ENCODE data around the gene SLAIN1.
A peak's percentile ranks its signal among the peaks of the same experiment; 100 is the strongest.
"Not testable (repeated sequence)": the region's sequence is repeated elsewhere in the genome, so short reads cannot be mapped to it uniquely, and the experiment has no call there.

The SLAIN1 gene

DNA sequence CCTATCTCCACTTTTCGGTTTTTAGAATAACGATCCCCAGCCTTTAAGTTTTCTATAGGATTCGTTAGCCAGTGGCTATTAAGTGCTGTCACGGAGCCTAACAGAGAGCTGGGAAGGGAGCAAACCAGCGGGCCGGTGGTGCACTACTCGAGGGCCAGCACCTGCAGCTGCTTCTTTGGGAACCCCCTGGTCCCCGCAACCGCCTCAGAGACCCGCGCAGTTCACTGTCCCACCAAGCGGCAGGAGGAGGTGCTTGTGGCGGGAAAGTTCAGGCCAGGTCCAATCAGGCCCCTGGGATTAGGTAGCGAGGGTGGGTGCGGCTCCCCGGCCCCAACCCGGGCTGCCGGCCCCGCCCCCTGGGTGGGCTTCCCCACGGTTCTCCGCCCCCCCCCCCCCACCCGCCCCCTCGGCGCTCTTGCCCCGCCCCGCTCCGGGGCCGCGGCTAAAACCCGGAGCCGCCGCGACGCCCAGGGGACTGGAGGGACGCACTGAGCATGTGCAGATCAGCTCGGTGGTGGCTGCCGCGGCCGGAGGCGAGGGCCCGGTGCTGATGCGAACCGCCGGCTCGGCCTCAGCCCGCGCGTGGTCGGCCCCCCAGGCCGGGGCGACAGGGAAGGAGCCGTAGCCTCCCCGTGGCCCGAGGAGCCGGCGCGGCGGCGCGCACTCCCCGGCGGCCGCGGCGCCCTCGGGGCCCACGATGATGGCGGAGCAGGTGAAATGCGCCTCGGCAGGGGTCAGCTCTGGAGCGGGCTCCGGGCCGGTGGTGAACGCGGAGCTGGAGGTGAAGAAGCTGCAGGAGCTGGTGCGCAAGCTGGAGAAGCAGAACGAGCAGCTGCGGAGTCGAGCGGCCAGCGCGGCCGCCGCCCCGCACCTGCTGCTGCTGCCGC is at the start of gene SLAIN1:
Gene SLAIN1, plus strand, starts transcription at position 471 of the 887 bp plus-strand sequence. Its CDS starts 227 bp downstream, at position 698.
- H3K27ac ChIP-seq = peak within 1 kb of the TSS; percentile 80
- TF ChIP-seq, protein P1, sequence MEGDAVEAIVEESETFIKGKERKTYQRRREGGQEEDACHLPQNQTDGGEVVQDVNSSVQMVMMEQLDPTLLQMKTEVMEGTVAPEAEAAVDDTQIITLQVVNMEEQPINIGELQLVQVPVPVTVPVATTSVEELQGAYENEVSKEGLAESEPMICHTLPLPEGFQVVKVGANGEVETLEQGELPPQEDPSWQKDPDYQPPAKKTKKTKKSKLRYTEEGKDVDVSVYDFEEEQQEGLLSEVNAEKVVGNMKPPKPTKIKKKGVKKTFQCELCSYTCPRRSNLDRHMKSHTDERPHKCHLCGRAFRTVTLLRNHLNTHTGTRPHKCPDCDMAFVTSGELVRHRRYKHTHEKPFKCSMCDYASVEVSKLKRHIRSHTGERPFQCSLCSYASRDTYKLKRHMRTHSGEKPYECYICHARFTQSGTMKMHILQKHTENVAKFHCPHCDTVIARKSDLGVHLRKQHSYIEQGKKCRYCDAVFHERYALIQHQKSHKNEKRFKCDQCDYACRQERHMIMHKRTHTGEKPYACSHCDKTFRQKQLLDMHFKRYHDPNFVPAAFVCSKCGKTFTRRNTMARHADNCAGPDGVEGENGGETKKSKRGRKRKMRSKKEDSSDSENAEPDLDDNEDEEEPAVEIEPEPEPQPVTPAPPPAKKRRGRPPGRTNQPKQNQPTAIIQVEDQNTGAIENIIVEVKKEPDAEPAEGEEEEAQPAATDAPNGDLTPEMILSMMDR (conservative IDR thresholded peaks at IDR 0.05) = no peak

DNA sequence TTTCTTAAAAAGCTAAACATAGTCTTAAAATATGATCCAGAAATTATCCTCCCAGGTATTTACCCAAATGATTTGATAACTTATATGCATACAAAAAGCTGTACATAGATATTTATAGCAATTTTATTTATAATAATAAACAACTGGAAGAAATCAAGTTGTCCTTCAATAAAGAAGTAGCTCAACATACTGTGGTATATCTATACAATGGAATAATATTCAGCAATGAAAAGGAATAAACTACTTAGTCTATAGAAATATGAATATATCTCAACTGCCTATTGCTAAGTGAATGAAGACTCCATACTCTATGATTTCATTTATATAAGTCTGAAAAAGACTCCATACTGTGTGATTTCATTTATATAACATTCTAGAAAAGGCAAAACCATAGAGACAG is 47.1 kb upstream of the SLAIN1 start:
- TF ChIP-seq, protein P1 (conservative IDR thresholded peaks at IDR 0.05) = no peak
- H3K27ac ChIP-seq = no peak overlapping the region

DNA sequence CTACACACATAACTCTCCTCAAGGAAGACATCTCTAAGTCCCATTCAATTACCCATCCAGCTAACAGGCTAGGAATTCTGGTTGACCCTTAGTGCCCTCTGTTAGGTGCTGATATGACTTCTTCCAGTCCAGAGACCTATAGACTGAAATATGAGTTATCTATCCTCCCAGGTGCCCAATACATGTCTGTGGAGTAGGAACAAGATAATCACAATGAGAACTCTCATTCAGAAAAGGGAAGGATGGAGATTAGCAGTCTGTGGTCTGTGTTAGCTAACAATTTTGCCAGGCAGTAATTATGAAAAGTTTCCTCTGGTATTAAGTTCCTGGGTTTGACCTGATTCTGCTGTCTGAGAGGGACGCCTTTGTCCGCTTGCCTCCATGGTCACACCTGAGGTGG is 44.2 kb upstream of the SLAIN1 start:
- TF ChIP-seq, protein P1 (conservative IDR thresholded peaks at IDR 0.05) = no peak
- H3K27ac ChIP-seq = no peak overlapping the region

DNA sequence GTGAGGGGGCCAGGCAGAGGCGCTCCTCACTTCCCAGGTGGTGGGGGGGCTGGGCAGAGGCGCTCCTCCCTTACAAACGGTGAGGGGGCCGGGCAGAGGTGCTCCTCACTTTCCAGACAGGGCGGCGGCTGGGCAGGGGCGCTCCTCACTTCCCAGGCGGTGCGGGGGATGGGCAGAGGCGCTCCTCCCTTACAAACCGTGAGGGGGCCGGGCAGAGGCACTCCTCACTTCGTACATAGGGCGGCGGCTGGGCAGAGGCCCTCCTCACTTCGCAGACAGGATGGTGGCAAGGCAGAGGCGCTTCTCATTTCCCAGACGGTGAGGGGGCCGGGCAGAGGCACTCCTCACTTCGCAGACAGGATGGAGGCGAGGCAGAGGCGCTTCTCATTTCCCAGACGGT is 37.5 kb upstream of the SLAIN1 start:
- H3K27ac ChIP-seq = not testable (repeated sequence)

DNA sequence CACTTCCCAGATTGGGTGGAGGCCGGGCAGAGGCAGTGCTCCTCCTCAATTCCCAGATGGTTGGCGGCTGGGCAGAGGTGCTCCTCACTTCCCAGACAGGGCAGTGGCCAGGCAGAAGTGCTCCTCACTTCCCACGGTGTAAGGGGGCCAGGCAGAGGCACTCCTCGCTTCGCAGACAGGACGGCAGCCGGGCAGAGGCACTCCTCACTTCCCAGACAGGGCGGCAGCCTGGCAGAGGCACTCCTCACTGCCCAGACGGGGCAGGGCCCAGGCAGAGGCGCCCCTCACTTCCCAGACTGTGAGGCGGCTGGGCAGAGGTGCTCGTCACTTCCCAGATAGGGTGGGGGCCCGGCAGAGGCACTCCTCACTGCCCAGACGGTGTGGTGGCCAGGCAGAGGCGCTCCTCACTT is 36.6 kb upstream of the SLAIN1 start:
- H3K27ac ChIP-seq = no peak overlapping the region
- TF ChIP-seq, protein P1 (conservative IDR thresholded peaks at IDR 0.05) = no peak

DNA sequence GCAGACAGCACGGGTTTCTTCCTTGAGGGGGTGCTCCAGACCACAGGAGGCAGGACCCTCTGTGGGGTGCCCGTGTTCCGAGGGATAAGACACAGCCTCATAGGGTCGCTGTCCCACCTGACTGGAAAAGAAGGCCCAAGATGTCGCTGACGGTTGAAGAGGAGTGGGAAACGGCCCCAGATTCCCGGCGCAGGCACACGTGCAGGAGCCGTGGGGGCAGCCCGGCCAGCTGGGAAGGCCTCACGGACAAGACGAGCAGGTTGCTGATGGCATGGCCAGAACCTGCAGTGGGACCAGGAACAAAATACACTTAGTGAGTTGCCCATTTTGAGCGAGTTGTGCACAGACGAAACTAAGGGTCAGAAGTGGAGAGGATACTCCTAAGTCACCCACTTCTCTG is 35.2 kb upstream of the SLAIN1 start:
- H3K27ac ChIP-seq = not testable (repeated sequence)

DNA sequence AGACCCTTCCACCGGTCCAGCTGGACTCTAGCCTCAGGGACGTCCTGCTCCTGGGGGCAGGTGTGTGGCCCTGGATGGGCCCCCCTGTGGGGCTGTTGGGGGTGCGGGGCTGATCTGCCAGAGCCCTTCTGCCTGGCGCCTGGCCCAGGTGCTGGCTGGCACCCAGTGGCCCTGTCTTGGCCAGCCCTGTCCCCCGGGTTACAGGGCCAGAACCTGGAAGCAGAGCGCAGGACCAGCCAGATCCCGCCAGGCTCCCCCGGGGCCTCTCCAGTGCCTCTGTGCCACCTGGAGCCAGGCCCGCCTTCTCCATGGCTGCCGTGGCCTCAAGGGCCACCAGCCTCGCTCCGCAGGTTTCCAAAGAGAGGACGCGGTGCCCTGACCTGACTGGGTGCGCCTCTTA is 34.7 kb upstream of the SLAIN1 start:
- H3K27ac ChIP-seq = not testable (repeated sequence)

DNA sequence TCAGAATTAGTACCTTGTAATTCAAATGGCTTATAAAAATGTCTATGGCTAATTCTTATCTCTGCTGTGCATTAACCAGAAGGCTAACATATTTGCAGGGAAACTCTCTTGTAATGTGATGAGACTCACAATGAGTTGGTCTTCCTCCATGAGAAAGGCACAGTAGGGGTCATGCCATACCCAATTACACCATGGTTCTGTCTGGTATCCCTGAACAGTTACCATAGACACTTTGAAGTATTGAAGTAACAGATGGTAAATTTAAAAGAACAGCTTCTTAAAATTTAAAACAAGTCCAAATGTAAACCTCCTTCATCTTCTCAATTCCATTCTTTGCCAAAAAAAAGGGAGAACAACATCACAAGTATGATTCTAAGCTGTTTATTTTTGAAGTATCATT is 22.6 kb upstream of the SLAIN1 start:
- H3K27ac ChIP-seq = no peak overlapping the region

DNA sequence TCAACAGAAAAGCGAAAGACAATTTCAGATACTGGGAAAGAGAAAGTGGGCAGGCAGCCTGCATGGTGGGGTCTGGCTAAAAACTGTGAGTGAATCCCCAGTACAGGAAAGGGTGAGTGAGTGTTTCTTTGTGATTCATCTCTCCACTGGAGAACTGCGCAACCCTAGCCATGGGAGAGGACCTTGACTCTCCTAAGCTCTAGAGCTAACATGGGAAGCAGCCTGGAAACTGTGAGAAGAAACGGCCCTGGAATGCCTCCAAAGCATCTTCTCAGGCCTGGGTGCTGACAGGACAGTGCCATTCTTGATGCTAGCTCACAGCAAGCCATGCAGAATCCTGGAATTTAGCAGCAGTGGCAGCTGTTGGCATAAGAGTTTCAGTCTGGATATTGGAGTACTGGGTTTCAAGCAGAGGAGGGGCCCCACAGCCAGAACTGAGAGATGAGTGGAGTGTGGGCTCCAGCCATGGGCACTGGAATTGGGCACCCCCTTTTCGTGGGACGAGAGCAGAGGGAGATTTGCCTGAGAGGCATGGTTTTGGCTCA is 18.7 kb upstream of the SLAIN1 start:
- TF ChIP-seq, protein P1 (conservative IDR thresholded peaks at IDR 0.05) = no peak

More for the DNA sequence above, 22.6 kb upstream of the SLAIN1 start:
- TF ChIP-seq, protein P1 (conservative IDR thresholded peaks at IDR 0.05) = no peak

More for the DNA sequence above, 18.7 kb upstream of the SLAIN1 start:
- H3K27ac ChIP-seq = no peak overlapping the region

All from VCaP (cell line).